ENCODE results near the gene ARPC4. TPM values are rescaled to one million over a fixed set of nuclear protein-coding genes. Genes with fewer than 3 reads are reported as not detected.

Gene ARPC4
- total and polyA plus RNA-seq, 10 of the 15 experiments (the other 5 are each of a cell fraction or from before 2014, with no cell fraction given), result 42.0 to 354 (median 268) TPM

DNA sequence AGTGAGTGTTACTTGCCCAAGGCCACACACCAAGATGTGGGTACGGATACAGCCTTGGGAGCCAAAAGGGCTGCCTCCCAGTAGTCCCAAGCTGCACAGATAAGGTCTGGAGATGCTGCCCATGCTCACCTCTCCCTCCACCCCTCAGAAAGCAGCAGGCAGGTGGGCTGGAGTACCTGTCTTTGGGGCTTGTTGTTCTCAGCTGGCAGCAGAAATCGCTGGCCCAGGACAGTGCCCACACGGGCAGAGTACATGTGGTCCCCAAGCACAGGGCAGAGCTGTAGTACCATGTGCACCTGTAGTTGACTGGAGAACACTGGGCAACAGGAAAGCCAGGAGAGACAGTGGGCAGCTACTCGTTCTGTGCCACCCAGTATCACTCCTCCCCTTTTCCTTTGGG, 46.0 kb downstream of the ARPC4 start:
- DNase-seq (ENCODE audit: low read depth, low spot score) (no peak), FAIRE-seq (no peak), ATAC-seq (no peak)
- intact Hi-C loops (cut with micrococcal nuclease; ENCODE audit: unreplicated experiment) (no loop called here), in situ Hi-C loops (cut with MboI) (no loop called here)
- no TSS peak for BruUV-seq (replicated peaks)
- ChIA-PET CTCF (no interaction called here), RAD21 (ENCODE audit: unreplicated experiment) (interaction anchor here (0.6 kb wide), 1 partner anchor 276 kb away, joined by 4 read pairs; no protein-coding TSS in a partner anchor), POLR2A (interaction anchor here (1.1 to 1.4 kb wide), 2 partner anchors 45 to 86 kb away, joined by 3 to 4 read pairs; no protein-coding TSS in a partner anchor), SMC1A (ENCODE audit: uncharacterized antibody, unreplicated experiment) (interaction anchor here (0.6 kb wide), 1 partner anchor 156 kb away, joined by 3 read pairs; no protein-coding TSS in a partner anchor)
- WGBS (ENCODE audit: insufficient coverage, insufficient replicate concordance, low lambda C conversion rate, missing lambda C conversion rate), result 34% methylated on average over 4 of the region's 4 CpGs
- H4K20me1 ChIP-seq (ENCODE audit: control insufficient read depth, insufficient read depth), result no peaks in the 10 kb centered on the region; the same call in 1 of the 2 replicates
- no peak overlapping the region for H3K4me2 ChIP-seq (ENCODE audit: control insufficient read depth, insufficient read depth)
- no peak for TF ChIP-seq IKZF1 (conservative IDR thresholded peaks at IDR 0.05)
- TF ChIP-seq, protein P1, sequence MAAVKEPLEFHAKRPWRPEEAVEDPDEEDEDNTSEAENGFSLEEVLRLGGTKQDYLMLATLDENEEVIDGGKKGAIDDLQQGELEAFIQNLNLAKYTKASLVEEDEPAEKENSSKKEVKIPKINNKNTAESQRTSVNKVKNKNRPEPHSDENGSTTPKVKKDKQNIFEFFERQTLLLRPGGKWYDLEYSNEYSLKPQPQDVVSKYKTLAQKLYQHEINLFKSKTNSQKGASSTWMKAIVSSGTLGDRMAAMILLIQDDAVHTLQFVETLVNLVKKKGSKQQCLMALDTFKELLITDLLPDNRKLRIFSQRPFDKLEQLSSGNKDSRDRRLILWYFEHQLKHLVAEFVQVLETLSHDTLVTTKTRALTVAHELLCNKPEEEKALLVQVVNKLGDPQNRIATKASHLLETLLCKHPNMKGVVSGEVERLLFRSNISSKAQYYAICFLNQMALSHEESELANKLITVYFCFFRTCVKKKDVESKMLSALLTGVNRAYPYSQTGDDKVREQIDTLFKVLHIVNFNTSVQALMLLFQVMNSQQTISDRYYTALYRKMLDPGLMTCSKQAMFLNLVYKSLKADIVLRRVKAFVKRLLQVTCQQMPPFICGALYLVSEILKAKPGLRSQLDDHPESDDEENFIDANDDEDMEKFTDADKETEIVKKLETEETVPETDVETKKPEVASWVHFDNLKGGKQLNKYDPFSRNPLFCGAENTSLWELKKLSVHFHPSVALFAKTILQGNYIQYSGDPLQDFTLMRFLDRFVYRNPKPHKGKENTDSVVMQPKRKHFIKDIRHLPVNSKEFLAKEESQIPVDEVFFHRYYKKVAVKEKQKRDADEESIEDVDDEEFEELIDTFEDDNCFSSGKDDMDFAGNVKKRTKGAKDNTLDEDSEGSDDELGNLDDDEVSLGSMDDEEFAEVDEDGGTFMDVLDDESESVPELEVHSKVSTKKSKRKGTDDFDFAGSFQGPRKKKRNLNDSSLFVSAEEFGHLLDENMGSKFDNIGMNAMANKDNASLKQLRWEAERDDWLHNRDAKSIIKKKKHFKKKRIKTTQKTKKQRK (IDR thresholded peaks at IDR 0.05; ENCODE audit: low read depth, low read length), result no peak
- TF ChIP-seq WRNIP1 (IDR thresholded peaks at IDR 0.05; ENCODE audit: borderline replicate concordance, low read depth, low read length), result no peak
- TF ChIP-seq, protein P2, sequence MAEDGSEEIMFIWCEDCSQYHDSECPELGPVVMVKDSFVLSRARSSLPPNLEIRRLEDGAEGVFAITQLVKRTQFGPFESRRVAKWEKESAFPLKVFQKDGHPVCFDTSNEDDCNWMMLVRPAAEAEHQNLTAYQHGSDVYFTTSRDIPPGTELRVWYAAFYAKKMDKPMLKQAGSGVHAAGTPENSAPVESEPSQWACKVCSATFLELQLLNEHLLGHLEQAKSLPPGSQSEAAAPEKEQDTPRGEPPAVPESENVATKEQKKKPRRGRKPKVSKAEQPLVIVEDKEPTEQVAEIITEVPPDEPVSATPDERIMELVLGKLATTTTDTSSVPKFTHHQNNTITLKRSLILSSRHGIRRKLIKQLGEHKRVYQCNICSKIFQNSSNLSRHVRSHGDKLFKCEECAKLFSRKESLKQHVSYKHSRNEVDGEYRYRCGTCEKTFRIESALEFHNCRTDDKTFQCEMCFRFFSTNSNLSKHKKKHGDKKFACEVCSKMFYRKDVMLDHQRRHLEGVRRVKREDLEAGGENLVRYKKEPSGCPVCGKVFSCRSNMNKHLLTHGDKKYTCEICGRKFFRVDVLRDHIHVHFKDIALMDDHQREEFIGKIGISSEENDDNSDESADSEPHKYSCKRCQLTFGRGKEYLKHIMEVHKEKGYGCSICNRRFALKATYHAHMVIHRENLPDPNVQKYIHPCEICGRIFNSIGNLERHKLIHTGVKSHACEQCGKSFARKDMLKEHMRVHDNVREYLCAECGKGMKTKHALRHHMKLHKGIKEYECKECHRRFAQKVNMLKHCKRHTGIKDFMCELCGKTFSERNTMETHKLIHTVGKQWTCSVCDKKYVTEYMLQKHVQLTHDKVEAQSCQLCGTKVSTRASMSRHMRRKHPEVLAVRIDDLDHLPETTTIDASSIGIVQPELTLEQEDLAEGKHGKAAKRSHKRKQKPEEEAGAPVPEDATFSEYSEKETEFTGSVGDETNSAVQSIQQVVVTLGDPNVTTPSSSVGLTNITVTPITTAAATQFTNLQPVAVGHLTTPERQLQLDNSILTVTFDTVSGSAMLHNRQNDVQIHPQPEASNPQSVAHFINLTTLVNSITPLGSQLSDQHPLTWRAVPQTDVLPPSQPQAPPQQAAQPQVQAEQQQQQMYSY (CRISPR knock-in tag; IDR thresholded peaks at IDR 0.05), result no peak
- TF ChIP-seq CBFB (IDR thresholded peaks at IDR 0.05; ENCODE audit: low read depth), result no peak
- TF ChIP-seq TBL1XR1 (IDR thresholded peaks at IDR 0.05; ENCODE audit: low read depth, low read length), result no peak
- no peak for TF ChIP-seq RAD51 (IDR thresholded peaks at IDR 0.05)
- TF ChIP-seq, protein P3, sequence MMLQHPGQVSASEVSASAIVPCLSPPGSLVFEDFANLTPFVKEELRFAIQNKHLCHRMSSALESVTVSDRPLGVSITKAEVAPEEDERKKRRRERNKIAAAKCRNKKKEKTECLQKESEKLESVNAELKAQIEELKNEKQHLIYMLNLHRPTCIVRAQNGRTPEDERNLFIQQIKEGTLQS (IDR thresholded peaks at IDR 0.05; ENCODE audit: borderline replicate concordance, extremely low read depth, low read depth, low read length), result no peak
- no peak for TF ChIP-seq NR2C1 (IDR thresholded peaks at IDR 0.05)
- H3K36me3 ChIP-seq (ENCODE audit: control insufficient read depth in 2 of 2, insufficient read depth in 2 of 2, low read length in 1 of 2), result peaks cover 10 to 15% of the 10 kb centered on the region in 2 experiments
- H2AFZ ChIP-seq (ENCODE audit: control insufficient read depth, low read depth, low read length), result no peak overlapping the region
- H3K27ac ChIP-seq (ENCODE audit: control insufficient read depth, insufficient read depth), result no peak overlapping the region
- no peak overlapping the region for H3K9ac ChIP-seq (ENCODE audit: control insufficient read depth, insufficient read depth, low read length)
- H3K79me2 ChIP-seq (ENCODE audit: control insufficient read depth, insufficient read depth, low read length), result peaks cover 8% of the 10 kb centered on the region
- no peak overlapping the region for H3K4me3 ChIP-seq
- no peaks in the 10 kb centered on the region for H3K27me3 ChIP-seq (replicated peaks in 1 of 2; ENCODE audit: control insufficient read depth in 2 of 2, insufficient read depth in 2 of 2, low read length in 1 of 2)
- no peaks in the 10 kb centered on the region for H3K9me3 ChIP-seq (replicated peaks; ENCODE audit: control insufficient read depth, insufficient read depth, low read length)
- peaks cover 2% of the 10 kb centered on the region; the same call in 1 of the 2 replicates for H3K4me1 ChIP-seq (ENCODE audit: control insufficient read depth, insufficient read depth, low read length)
